NCI-H2196 (cell line): ENCODE measurements around the gene SPDEF.

Source experiments
- DNase-seq: peaks from one replicate; lab custom pipeline; 2025; ENCODE audit not compliant: unreplicated experiment; lab: John Stamatoyannopoulos, UW

Gene SPDEF

DNA sequence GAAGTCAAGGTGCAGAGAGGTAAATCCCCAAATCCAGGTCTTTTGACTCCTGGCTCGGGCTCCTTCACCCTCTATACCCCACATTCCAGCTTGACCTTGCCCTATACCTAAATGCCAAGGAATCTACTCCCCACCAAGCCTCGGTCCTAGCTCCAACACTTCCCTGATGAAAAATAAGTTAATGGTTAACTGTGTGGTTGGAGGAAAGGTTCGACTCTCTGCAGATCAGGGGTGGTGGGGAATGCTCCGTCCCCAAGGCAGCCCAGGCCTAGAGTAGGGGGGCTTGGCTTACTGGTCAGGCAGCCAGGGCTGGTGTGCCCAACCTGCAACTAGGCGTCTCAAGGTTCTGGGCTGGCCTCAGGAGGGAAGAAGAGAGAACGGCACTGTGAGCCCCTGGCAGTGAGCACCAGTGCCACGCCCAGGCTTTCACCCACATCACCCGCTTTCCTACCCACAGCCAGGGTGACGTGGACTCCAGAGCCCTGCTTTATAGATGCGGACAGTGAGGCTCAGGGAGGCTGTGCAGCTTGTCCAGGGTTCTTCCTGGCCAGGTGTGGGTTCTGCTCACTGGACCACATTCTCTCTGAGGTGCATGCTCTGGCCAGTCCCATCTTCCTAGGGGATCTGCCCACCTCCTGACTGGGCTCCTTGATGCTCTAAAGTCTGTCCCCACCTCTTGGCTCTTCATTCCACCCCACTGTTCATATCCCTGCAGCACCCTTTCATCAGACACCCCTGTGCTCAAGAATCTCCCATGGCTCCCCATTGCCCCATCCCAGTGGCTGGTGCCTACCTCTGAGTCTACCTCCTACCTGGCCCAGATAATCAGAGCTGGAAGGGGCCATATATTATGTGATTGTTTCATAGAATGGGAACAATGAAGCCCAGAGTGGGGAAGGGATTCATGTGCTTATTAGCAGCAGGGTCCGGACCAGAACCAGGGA, 8.2 kb downstream of the SPDEF start:
- DNase-seq = no peak

DNA sequence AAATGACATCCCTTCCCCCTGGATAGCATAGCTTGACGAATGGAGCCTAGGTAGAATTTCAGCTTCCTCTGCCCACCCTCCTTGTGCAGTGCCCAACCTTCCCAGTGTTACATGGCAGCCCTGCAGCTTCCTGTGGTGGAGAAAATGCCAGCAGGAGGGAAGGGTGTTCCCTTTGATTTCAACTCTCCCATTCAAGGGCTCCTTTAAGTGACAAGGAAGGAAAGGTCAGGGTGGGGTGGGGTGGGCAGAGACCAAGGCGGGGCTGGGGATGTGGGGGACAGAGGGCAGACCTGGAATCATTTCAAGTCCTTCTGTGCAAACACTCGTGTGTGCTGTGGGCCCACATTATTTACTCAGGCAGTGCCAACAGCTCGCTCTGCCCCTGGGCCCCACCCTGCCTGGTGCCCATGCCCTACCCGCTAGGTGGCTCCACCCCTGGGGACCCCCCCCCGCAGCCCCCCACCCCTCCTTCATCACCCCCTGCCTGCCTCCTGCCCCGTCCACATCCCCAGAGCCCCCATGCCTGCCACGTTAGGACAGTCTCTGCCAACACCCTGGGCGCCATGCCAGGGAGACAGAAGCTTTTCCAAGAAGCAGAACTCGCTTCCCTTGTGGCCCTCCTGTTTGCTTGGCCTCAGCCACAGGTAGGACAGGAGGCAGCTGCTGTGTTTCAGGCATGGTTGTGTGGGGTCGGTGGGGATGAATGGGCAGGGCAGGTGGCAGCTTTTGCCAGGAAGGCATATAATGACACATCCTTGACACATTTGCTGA, 9.4 kb downstream of the SPDEF start:
- peak; percentile 88 for DNase-seq

DNA sequence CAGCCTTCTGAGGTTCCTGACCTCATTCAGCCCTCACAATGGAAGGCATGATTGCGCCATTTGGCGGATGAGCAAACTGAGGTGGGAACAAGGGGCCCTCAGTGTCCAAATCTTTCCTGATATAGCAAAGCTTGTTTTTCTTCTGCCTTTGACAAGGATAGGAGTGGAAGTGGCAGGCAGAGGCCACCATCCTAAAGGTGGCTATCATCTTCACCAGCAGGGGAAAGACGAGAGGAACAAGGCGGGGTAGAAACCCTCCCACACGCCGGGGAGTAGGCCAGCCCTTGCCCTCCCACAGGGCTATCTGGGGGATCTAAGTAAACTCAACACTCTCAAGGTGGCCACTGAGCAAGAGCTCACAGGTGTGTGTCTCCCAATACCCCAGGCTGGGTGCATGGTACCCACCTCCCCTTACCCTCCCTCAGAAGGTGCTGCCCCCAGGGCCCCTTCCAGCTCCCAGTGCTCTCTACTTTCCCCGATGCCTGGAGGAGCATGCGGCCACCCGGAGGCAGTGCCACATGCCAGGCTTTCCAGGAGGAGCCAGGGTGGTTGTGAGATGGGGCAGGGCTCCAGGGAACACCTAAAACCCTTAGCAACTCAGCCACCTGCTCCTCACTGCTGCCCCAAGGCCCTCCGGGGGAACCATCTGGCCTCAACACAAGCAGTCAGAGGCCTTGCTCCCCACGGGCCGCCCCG, 11.2 kb downstream of the SPDEF start:
- no peak for DNase-seq

DNA sequence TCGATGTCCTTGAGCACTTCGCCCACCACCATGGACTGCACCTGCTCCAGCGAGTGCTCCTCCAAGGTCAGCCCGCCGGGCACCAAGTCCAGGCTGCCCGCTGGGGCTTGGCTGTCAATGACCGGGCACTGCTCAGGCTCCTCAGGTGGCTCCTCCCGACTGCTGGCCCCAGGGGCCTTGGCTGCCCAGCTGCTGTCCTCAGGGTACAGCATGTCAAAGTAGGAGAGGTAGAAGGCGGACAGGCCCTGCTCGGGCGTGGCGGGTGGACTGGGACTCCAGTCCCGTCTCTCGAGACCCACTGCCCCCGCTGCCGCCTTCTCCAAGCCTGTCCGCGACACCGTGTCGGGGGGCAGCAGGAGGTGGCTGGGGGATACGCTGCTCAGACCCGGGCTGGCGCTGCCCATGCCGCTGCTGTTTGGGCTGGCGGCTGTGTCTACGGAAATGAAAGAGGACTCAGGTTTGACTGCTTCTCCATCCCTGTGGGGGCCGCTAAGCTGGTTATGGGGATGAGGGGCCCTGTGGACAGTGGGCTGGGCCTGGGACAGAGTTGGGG, 12.0 kb downstream of the SPDEF start:
- DNase-seq = no peak

DNA sequence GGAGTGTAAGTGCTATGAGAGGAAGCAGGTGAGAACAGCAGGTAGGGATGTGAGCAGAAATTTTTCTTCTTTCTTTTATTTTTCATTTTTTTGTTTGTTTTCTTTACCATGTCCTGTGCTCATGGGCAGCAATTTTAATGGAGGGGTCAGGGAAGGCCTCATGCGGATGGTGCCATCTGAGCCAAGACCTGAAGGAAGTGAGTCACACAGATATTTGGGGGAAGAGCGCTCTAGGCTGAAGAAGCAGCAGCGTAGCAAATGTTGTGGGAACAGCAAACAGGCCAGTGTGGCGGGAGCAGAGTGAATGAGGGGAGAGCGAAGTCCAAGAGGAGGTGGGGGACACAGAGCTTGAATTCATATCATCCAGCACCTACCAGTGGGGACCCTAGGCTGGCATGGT, 12.7 kb downstream of the SPDEF start:
- DNase-seq = no peak

DNA sequence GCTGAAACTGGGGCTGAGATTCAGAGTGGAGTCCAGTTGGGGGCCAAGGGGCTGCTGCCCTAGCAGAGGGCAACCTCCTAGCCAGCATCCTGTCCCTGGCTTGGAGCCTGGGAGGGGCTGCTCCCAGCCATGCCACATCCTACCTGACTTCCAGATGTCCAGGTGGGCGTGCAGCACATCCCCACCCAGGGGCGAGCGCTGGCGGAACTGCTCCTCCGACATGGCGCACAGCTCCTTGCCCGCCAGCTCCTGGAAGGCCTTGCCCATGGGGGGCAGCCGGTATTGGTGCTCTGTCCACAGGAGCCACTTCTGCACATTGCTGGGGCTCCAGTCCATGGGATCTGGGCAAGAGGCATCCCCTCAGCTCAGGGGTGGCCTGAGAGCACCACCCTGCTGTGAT, 15.3 kb downstream of the SPDEF start:
- DNase-seq = no peak

DNA sequence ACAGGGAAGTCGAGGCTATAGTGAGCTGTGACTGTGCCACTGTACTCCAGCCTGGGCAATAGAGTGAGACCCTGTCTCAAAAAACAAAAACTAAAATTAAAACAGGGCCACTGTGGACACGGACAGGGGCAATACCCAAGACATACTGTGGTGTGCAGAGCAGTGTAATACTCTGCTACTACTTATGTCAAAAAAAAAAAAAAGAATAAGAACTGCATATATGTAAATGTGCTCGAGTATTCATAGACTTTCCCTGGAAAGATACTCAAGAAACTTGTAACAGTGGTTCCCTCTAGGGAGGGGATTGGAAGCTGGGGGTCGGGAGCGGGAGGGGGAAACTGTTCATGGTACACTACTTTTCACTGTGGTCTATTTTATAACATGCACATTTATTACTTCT, 15.9 kb downstream of the SPDEF start:
- DNase-seq = no peak

DNA sequence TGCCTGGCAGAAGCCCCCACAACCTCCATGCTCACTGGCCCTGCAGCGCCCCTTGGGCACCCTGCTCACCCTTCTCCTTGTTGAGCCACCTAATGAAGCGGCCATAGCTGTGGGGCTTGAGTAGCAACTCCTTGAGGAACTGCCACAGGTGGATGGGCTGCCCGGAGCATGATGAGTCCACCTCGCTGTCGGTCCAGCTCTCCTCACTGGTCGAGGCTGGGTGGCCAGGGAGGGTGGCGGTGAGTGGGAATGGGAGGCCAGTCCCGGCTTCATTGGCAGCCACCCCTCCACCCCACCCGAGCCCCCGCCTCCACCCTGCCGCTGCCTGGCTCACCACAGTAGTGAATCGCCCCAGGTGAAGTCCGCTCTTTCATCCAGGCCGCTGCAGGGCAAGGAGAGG, 16.9 kb downstream of the SPDEF start:
- DNase-seq = no peak

DNA sequence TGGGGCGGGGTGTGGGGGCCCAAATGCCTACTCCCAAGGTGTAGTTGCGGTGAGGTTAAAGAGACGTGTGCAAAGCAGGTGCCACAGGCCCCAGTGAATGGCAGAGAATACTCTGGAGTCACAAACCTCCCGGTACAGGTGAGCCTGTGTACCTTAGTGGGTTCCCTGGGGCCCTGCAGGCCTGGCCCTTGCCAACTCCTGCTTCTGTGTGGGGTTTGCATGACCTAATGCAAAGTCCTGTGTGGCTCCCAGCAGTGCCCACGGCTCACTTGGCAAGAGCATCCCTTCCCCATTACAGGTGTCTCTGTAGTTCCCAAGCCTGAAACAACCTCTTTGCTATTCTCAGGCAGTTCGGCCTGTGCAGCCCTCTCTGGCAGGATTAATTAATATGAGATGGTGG, 17.5 kb downstream of the SPDEF start:
- no peak for DNase-seq

DNA sequence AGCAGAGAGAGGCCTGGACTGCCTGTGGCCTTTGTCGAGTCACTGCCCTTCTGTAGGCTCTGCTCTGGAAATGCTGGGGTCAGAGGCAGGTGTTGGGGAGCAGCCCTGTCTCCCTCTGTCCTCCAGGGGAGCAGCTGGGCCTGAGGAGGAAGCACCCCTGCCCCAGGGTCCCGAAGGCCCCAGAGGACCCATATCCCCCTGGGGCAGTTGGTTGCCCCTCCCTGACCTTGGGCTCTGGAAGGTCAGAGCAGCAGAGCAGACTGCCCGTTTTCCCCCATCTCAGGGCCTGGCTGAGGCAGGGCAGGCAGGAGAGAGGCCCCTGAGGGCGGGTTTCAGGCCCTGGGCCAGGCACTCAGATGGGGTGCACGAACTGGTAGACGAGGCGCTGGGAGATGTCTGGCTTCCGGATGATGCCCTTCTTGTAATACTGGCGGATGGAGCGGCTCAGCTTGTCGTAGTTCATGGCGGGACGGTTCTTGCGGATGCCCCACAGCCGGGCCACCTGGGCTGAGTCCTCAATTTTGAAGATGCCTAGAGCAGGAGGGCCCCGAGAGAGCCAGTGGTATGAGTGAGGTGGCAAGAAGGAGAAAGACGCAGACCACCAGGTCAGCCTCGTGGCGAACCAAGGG, 18.1 kb downstream of the SPDEF start:
- no peak for DNase-seq

DNA sequence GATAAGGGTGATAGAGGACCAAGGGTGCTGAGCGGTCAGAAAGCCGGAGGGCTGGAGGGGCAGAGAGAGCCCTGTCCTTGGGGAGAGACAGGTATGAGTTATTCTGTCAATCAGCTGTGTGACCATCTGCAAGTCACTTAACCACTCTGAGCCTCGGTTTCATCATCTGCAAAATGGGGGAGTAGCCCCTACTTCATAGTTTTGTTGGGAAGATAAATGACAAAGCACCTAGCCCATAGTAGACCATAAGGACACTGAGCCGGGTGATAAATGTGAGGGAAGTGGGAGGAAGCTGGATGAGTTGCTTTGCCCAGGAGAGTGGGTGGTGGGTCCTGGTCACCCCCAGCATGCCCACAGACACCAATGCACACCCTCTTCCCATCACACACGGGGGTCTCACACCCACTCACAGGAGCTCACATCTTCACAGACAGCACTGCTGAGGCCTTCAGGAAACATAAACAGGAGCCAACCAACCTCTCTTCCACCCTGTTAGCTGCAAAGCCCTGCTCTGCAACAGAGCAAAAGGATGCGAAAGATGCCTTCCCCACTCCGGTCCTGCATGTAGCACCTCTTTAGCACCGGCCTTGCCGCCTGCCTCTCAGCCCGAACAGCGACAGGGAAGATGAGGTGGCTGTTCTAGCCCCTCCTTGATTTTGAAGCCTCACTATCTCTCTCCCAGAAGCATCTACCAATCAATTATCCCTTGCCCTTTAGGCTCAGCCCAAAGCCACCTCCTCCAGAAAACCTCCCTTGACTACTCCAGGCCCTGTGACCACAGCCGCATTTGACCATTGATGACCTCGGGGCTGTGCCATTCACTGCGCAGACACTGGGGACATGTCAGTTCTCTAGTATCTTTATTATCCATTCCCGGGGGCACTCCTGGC, 18.9 kb downstream of the SPDEF start:
- no peak for DNase-seq

DNA sequence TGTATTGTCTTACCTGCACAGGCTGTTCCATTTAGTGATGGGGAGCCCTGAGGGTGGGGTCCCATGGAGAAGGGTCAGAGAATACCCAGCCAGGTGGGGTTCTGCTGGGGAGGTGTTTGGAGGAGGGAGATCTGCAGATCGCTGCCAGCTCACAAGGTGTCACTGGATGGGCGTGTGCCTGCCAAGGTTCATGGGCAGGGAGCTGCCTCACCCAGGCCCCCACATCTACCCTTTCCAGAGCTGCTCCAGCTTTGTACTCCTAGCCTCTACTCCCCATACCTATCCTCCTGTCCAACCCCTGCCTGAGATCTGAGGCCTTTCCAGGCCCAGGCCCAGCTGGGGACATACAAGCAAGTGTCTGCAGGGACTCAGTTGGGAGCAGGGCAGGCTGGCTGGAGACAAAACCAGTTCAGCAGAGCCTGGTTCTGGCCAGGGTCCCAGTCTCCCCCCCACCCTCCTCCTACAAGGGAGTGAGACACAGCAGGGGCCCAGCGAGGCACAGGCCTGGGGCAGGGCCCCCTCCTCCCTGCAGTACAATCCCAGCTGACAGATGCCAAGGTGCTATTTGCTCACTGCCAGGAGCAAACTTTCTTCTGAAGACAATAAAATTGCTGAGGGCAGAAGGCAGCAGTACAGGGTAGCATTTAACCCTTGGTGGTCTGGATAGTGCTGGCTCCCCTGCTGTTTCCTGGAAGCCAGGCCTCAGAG, 19.7 kb downstream of the SPDEF start:
- DNase-seq = peak; percentile 53

DNA sequence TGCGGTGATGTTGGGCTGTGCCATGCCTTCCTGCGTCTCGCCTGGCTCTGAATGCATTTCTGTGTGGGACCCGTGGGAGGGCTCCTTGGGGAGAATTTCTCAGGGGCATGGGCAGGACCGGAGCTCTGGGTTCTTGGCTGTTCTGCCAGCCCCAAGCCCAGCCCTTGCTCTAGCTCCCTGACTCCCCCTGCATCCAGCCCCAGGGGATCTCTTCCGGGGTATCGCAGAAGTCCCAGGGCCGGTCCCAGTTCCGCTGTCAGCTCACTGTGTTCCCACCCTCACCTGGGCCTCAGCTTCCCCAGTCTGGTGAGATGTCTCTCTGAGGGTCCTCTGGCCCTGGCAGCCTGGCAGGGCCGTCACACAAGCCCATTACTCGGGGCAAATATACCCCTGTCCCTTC, 20.5 kb downstream of the SPDEF start:
- DNase-seq = no peak

DNA sequence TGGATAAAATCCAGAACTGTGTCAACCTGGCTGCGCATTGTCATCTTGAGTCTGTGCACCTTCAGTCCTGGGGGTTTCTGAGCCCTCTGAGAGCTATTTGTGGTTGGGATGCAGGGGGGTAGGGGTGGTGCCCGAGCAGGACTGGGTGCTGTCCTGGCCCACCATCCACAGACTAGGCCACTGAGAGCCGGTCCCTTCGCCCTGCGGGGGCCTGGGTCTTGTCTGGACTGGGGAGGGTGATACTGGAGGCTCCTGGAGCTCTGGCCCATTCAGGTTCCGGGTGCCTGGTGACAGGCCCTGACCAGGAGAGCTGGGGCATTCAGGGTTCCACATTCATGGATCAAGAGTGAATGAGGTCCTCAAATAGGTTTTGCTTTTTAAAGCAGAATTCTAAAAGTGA, 20.9 kb downstream of the SPDEF start:
- no peak for DNase-seq

DNA sequence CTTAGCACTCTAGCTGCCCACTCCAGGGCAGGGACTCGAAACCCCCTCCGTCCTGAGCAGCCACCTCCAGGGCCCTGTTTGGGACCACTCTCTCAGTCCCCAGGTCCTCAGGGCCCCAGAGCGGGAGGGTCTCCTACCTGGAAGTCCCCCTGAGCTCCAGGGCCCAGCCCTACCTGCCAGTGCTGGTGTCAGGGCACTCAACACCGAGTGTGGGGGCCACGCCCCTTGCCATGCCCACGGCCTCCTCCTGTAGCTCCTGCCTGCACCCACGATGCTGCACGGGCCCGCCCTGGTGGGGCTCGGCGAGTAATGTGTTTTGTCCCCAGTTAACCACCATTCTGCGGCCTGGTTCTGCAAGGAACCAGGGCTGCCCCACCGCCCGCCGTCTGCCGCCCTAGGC, 21.5 kb downstream of the SPDEF start:
- DNase-seq = no peak

DNA sequence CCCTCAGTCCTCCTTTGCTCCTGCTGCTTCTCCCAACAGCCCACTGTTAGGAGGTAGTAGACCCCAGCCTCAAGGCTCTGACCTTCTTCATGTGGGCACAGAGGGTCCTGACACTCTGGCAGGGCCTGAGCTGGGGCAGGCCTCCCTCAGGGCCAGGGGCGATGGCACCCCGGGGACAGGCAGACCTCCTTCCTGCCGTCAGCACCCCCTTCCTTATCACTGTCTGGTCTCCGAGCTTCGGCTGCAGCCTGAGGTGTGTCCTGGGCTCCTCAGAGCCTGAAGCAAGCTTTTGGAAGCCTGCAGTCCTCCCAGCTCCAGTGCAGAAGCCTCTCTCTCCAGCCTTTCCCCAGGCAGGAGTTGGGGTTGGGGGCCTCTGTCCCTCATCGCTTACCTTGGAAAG, 22.0 kb downstream of the SPDEF start:
- DNase-seq = no peak

DNA sequence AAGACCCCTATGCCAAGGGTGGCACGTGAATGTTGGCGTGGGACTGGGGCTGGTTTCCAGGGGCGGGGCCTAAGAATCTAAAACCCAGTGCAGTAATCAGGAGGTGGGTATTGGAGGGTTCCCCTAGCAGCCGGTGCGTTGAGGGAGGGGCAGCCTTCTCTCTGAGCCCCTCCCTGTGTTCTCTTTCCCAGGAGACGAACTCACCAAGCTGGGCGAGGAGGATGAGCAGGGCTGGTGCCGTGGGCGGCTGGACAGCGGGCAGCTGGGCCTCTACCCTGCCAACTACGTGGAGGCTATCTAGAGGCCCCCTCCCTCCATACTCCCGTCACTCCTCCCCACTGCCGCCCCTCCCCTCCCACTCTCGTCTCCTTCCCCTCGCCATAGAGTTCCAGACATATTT, 23.9 kb downstream of the SPDEF start:
- DNase-seq = no peak

DNA sequence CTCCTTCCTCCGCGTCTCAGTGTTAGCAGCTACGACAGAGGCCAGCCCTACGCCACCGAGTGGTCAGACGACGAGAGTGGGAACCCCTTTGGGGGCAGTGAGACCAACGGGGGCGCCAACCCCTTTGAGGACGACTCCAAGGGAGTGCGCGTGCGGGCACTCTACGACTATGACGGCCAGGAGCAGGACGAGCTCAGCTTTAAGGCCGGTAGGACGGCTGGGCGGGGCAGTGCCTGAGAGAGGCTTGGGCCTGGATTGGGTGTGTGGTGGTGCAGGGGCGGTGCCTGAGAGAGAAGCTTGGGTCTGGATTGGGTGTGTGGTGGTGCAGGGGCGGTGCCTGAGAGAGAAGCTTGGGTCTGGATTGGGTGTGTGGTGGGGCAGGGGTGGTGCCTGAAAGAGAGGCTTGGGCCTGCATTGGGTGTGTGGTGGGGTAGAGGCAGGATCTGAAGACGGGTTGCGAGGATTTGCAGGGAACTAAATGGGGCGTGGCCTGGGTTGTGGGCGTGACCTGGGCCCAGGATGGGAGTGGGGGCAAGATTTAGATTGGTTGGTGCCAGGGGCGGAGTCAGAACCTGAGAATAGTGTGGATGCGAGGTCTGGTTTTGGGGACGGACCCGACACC, 24.4 kb downstream of the SPDEF start:
- peak; percentile 67 for DNase-seq
